ENCODE results near the gene IPPK.

- TF ChIP-seq ZNF10 (tag by site-specific recombination; IDR thresholded peaks at IDR 0.05) = no peak
- no peak for TF ChIP-seq INSM2 (tag by site-specific recombination; IDR thresholded peaks at IDR 0.05)
- no peak for TF ChIP-seq CTCF (tag by site-specific recombination; IDR thresholded peaks at IDR 0.05)
- no peak for TF ChIP-seq ZNF114 (tag by site-specific recombination; IDR thresholded peaks at IDR 0.05)
- no peak for TF ChIP-seq ZNF549 (tag by site-specific recombination; IDR thresholded peaks at IDR 0.05)
Observed at GRCh38 chr9:92671323-92671722, 1.4 kb upstream of the IPPK start.

All from HEK293 (cell line).